GM12864 (cell line): Measurements from ENCODE around the gene GNPTG.

Source experiments
- DNase-seq: peaks from one replicate; pipeline ENCODE4 v3.0.0-alpha.2; 2011; ENCODE audit warnings: low read depth
- H3K4me3 ChIP-seq: 2 replicates; pipeline ENCODE4 v1.5.1; 2011; ENCODE audit warnings: mild to moderate bottlenecking, low read depth, low read length, control low read depth
- CTCF ChIP-seq: IDR thresholded peaks from 2 replicates; pipeline ENCODE4 v1.5.1; 2011; ENCODE audit warnings: low read depth, mild to moderate bottlenecking, moderate library complexity, low read length, control low read depth, inconsistent platforms; ENCODE audit errors: missing control alignments

GNPTG gene

GRCh38 chr16:1389762-1390161 lies 38.0 kb downstream of the GNPTG start:
- TF ChIP-seq CTCF: no peak

DNA sequence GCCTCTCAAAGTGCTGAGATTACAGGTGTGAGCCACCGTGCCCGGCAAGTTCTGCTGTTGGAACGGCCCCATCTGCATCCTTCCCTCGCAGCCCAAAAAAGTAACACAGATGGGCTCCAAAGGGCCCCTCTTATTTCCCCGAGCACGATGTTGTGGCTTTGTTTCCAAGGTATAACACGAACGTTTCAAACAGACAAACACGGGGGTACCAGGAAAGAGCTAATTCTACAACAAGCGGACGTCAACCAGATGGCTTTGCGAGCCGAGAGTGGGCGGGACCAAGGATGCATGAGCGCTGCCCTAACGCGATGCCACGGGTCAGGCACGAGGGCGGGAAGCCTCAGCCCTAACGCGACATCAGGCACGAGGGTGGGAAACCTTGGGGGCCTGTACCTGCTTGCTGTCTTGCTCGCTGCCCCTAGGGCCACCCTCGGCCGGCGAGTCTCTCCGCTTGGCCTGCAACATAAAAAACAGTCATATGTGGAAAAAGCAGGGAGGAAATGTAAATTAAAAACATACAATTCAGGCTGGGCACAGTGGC lies 38.6 kb downstream of the GNPTG start:
- no peak for DNase-seq
- no peak for TF ChIP-seq CTCF
- H3K4me3 ChIP-seq: no peak overlapping the region

More at GRCh38 chr16:1389762-1390161, 38.0 kb downstream of the GNPTG start:
- H3K4me3 ChIP-seq: no peak overlapping the region
- DNase-seq: no peak

GRCh38 chr16:1392826-1393225 lies 41.1 kb downstream of the GNPTG start:
- no peak overlapping the region for H3K4me3 ChIP-seq
- DNase-seq: no peak
- TF ChIP-seq CTCF: no peak

DNA sequence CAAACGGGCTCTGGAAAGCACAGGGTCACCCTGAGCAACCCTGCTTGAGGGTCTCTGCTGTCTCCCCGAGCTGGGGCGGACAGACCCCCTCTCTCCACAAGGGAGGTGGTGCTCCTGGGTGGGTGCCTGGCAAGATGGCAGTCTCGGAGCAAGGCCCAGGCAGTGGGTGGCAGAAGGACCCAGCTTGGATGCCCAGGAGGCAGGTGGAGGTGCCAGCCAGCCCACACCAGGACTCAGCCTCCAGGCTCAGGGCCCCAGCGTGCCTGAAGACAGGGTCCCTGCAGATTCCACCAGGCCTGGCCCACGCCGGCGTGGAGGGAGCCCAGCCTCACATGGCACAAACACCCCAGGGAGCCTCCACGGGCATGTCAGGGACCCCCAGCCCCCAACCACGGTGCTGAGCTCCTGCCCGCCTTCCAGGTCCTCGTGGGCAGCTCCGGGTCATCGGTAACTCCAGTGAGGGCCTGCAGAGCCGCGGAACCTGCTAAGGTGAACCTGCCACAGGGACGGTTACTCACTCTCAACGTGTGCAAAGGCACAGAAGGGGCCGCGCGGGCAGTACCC lies 42.0 kb downstream of the GNPTG start:
- no peak for TF ChIP-seq CTCF
- no peak overlapping the region for H3K4me3 ChIP-seq
- no peak for DNase-seq

- H3K4me3 ChIP-seq: no peak overlapping the region
- DNase-seq: no peak
- TF ChIP-seq CTCF: no peak
Observed at GRCh38 chr16:1394367-1394951, 42.7 kb downstream of the GNPTG start.

DNA sequence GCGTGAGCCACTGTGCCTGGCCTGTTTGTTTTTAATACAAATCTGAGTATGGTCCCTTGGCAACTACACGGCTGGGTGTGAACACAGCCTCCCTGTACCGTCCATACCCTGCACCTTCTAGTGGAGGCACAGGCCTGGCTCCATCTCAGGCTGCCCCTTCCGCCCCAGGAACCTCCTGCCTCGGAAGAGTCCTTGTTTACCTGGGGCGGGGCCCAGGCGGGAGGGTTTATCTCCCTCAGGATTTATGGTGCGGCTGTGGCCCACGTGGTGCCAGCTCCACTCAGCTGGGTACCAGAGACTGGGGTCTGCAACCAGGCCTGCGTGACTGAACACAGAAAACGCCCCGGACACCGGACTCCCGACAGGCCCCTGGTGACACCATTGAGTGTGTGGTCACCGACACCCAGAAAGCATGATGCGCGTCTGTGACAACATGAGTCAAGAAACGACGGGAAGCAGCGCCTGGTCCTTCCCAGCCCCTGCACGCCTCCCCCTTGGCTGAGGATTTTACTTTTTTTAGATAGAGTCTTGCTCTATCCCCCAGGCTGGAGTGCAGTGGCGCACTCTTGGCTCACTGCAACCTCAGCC lies 43.8 kb downstream of the GNPTG start:
- H3K4me3 ChIP-seq: no peak overlapping the region
- no peak for DNase-seq
- no peak for TF ChIP-seq CTCF
